ENCODE measurements around the gene BOD1.
"Not testable (repeated sequence)": the region's sequence is repeated elsewhere in the genome, so short reads cannot be mapped to it uniquely, and the experiment has no call there.

BOD1 gene

DNA sequence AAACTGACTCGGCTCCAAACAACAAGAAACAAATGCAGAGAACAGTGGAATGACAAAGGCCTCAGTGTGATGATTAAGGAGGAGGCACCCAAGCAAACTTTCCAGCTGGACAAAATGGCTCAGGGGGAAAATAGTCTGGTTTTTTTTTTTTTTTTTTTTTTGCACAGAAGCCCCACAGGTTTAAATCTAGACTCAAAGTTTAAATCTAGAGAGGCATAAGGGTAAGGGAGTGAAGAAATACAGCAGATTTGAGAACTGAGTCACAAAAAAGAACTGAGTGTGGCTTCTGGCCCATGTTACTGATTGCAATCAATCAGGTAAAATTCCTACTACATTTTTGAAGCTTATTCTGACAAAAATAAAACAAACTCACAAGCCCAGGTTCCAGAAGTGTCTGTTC lies 12.3 kb downstream of the BOD1 start:
- Histone ChIP-seq H3K36me3 (ENCODE audit: control insufficient read depth, insufficient read depth, low read length) (peaks cover 24% of the 10 kb centered on the region), H3K9ac (ENCODE audit: low read depth, low read length) (no peak overlapping the region), H3K4me1 (ENCODE audit: control insufficient read depth, insufficient read depth, low read length) (no peaks in the 10 kb centered on the region), H3K27me3 (ENCODE audit: control insufficient read depth, insufficient read depth, low read length) (no peaks in the 10 kb centered on the region), H3K4me3 (ENCODE audit: low read depth, low read length) (no peak overlapping the region), H3K9me3 (ENCODE audit: control insufficient read depth, insufficient read depth, low read length) (no peaks in the 10 kb centered on the region)

DNA sequence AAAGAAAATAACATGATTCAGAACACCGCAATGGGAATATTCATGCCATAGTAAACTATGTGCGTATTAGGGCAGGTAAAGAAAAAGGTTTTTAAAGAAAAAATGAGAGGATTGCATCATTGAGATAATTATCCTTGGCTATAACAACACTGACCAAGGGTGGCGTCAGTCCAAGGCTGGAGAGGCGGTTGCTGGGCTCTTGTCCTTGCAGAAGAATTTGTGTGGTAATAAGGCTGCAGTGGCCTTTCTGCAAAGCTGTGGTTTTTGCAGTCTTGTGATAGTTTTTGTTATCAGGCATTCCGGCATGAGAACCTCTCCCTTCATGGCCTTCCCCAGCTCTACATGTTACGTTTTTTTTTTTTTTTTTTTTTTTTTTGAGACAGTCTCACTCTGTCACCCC lies 14.0 kb downstream of the BOD1 start:
- no peak overlapping the region for H3K9ac ChIP-seq (ENCODE audit: low read depth, low read length)
- peaks cover 18% of the 10 kb centered on the region for H3K36me3 ChIP-seq (ENCODE audit: control insufficient read depth, insufficient read depth, low read length)
- H3K9me3 ChIP-seq (ENCODE audit: control insufficient read depth, insufficient read depth, low read length) = no peaks in the 10 kb centered on the region
- H3K4me3 ChIP-seq (ENCODE audit: low read depth, low read length) = no peak overlapping the region
- no peaks in the 10 kb centered on the region for H3K4me1 ChIP-seq (ENCODE audit: control insufficient read depth, insufficient read depth, low read length)
- H3K27me3 ChIP-seq (ENCODE audit: control insufficient read depth, insufficient read depth, low read length) = no peaks in the 10 kb centered on the region

DNA sequence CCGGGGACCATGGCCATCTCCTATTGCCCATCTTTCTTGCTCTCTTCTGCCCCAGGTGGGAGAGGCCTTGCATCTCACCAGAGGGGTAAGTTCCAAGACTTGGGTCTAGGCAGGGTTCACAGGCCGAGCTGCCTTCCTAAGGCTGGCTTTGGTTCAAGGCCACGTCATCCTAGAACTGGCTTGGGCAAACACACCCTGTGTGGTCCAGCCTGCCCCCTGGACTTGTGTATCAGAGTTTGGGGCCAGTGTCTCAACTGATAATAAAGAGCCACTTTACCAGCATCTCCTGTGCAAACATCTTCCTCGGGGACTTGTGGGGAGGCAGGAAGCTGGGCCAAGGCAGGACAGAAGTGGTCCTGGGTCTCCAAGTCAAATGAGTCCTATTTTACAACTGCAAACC lies 17.8 kb downstream of the BOD1 start:
- no peaks in the 10 kb centered on the region for H3K4me1 ChIP-seq (ENCODE audit: control insufficient read depth, insufficient read depth, low read length)

DNA sequence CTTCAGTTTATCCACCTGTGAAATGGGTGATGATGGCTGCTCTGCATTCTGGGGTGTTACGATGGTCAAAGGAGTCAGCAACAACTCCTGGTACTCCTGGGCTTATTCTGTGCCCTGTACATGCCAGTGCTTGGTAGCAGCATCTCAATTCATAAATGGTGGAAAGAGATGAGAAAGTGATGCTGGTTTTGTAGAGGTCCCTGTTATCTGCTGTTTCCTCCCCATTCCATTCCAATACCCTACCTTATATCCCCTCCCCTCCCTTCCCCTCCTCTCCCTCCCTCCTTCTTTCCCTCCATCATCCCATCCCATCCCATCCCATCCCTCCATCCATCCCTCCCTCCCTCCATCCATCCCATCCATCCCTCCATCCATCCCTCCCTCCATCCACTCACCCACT lies 19.1 kb downstream of the BOD1 start:
- H3K9me3 ChIP-seq (ENCODE audit: control insufficient read depth, insufficient read depth, low read length) = no peaks in the 10 kb centered on the region
- no peak overlapping the region for H3K4me3 ChIP-seq (ENCODE audit: low read depth, low read length)
- H3K36me3 ChIP-seq (ENCODE audit: control insufficient read depth, insufficient read depth, low read length) = no peaks in the 10 kb centered on the region
- no peak overlapping the region for H3K9ac ChIP-seq (ENCODE audit: low read depth, low read length)
- no peaks in the 10 kb centered on the region for H3K4me1 ChIP-seq (ENCODE audit: control insufficient read depth, insufficient read depth, low read length)
- H3K27me3 ChIP-seq (ENCODE audit: control insufficient read depth, insufficient read depth, low read length) = no peaks in the 10 kb centered on the region

More for the DNA sequence above, 17.8 kb downstream of the BOD1 start:
- no peak overlapping the region for H3K4me3 ChIP-seq (ENCODE audit: low read depth, low read length)
- no peak overlapping the region for H3K9ac ChIP-seq (ENCODE audit: low read depth, low read length)
- no peaks in the 10 kb centered on the region for H3K9me3 ChIP-seq (ENCODE audit: control insufficient read depth, insufficient read depth, low read length)
- H3K27me3 ChIP-seq (ENCODE audit: control insufficient read depth, insufficient read depth, low read length) = no peaks in the 10 kb centered on the region
- H3K36me3 ChIP-seq (ENCODE audit: control insufficient read depth, insufficient read depth, low read length) = no peaks in the 10 kb centered on the region

DNA sequence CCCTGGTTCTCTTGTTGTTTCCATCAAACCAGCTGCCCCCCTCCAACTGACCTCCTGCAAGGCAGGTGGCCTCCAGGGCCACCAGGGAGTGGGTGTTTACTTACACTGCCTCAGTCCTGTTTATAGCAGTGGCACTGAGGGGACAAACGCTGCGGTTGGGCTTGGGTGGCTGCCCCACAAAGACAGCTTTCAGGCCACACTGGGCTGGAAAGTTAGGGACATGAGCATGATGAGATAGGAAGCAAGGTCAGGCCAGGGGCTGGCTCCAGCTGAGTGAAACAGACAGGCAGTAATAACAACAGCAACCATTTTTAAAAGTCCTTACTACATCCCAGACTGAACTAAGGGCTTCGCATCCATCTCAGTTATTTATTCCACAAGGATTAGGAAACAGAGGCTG lies 20.6 kb downstream of the BOD1 start:
- H3K27me3 ChIP-seq (ENCODE audit: control insufficient read depth, insufficient read depth, low read length) = no peaks in the 10 kb centered on the region
- H3K9ac ChIP-seq (ENCODE audit: low read depth, low read length) = no peak overlapping the region
- no peaks in the 10 kb centered on the region for H3K4me1 ChIP-seq (ENCODE audit: control insufficient read depth, insufficient read depth, low read length)
- no peaks in the 10 kb centered on the region for H3K9me3 ChIP-seq (ENCODE audit: control insufficient read depth, insufficient read depth, low read length)
- H3K36me3 ChIP-seq (ENCODE audit: control insufficient read depth, insufficient read depth, low read length) = no peaks in the 10 kb centered on the region
- no peak overlapping the region for H3K4me3 ChIP-seq (ENCODE audit: low read depth, low read length)

DNA sequence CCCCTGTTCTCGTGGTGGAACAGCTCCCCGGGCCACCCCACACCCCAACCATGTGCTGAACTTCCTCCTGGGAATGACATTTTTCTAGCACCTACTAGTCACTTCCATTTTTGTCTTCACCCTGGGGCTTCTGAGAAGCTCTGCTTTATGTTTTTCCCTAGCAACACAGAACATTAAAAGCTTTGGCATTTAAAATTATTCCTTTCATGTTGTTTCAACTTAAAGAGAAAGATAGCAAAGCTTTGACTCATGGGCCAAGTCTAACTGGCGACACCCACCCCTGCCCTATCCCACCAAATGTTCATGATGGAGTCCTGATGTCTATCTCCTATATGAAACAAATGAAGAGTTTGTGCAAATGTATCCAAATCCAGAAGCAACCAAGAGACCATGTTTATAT lies 22.4 kb downstream of the BOD1 start:
- Histone ChIP-seq H3K27me3 (ENCODE audit: control insufficient read depth, insufficient read depth, low read length) (no peaks in the 10 kb centered on the region), H3K36me3 (ENCODE audit: control insufficient read depth, insufficient read depth, low read length) (no peaks in the 10 kb centered on the region), H3K4me3 (ENCODE audit: low read depth, low read length) (no peak overlapping the region), H3K9me3 (ENCODE audit: control insufficient read depth, insufficient read depth, low read length) (no peaks in the 10 kb centered on the region), H3K9ac (ENCODE audit: low read depth, low read length) (no peak overlapping the region), H3K4me1 (ENCODE audit: control insufficient read depth, insufficient read depth, low read length) (no peaks in the 10 kb centered on the region)

DNA sequence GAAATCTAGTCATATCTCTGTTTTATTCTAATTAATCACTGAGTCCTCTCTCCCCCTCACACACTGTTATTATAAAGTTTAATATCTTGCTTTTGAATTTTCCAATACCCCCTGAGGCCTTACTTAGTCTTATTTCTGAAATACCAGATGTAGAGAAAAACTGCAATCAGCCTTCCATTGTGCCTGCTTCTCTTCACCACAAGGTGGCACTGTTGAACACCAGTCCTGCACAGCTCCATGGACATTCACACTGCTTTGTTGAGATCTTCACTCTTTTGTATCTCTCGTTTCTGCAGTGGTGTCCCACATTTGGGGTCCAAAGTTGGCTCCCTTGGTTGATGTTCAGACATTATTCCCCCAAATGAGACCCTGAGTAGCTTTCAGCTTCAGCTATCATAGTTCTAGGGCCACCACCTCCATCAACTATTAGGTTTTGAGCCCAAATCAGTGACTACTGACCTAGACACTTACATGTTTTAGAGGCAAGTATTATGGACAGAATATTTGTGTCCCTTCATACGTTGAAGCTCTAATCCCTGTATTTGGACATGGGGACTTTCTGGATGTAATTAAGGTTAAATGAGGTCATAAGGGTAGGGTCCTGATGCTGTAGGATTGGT lies 24.3 kb downstream of the BOD1 start:
- Histone ChIP-seq H3K9ac (ENCODE audit: low read depth, low read length) (no peak overlapping the region), H3K4me1 (ENCODE audit: control insufficient read depth, insufficient read depth, low read length) (no peaks in the 10 kb centered on the region), H3K27me3 (ENCODE audit: control insufficient read depth, insufficient read depth, low read length) (no peaks in the 10 kb centered on the region), H3K9me3 (ENCODE audit: control insufficient read depth, insufficient read depth, low read length) (no peaks in the 10 kb centered on the region), H3K36me3 (ENCODE audit: control insufficient read depth, insufficient read depth, low read length) (no peaks in the 10 kb centered on the region), H3K4me3 (ENCODE audit: low read depth, low read length) (no peak overlapping the region)

DNA sequence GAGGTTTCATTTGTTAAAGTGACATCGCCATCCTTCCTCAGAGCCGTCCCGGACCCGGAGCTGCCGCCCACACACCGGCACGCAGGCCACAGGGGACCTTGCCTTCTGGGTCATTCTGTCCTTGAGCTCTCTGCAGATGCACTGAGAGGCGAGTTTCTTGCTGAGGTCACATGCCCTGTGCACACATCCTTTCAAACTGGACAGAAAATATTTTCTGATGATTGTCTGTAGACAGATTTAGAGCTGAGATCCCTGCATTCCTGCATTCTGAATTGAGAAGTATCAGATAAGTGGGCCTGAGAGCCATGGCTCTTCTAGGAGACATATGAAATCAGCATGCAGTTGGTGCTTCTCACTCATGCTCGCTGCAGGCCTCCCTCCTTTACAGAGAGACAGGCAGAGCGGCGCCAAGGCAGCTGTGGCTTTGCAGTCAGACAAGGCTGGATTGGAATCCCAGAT lies 25.4 kb downstream of the BOD1 start:
- no peak overlapping the region for H3K4me3 ChIP-seq (ENCODE audit: low read depth, low read length)
- no peak overlapping the region for H3K9ac ChIP-seq (ENCODE audit: low read depth, low read length)
- no peaks in the 10 kb centered on the region for H3K9me3 ChIP-seq (ENCODE audit: control insufficient read depth, insufficient read depth, low read length)

DNA sequence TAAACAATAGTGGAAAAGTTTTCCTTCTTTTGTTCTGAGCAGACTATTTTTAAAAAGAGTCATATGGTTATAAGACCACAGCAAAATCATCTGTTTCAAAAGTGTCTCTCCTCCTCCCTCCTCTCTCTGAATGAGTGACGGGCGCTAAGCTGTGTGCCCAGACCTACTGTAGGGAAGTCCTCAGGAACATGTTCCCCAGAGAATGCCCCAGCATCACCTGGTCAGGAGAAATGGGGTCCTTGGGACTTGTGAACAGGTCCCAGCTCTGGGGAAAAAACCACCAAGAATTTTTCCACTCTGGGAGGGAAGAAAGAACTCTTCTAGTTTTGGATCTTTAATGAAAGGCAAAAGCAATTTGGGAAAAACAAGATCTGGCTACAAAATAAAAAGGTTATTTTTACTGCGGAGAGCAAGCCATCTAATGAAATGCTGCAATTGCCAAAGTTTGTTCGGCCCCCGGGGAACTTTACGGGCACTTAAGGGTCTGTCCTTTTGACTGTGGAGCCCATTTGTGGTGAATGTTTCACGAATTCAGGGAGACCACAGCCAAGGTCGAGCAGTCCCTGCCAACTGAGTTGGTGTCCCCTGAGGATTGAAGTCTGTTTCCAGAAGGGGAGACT lies 25.9 kb downstream of the BOD1 start:
- H3K4me1 ChIP-seq (ENCODE audit: control insufficient read depth, insufficient read depth, low read length) = no peaks in the 10 kb centered on the region
- no peak overlapping the region for H3K9ac ChIP-seq (ENCODE audit: low read depth, low read length)
- no peaks in the 10 kb centered on the region for H3K27me3 ChIP-seq (ENCODE audit: control insufficient read depth, insufficient read depth, low read length)
- H3K36me3 ChIP-seq (ENCODE audit: control insufficient read depth, insufficient read depth, low read length) = no peaks in the 10 kb centered on the region
- no peaks in the 10 kb centered on the region for H3K9me3 ChIP-seq (ENCODE audit: control insufficient read depth, insufficient read depth, low read length)
- H3K4me3 ChIP-seq (ENCODE audit: low read depth, low read length) = no peak overlapping the region

More for the DNA sequence above, 25.4 kb downstream of the BOD1 start:
- no peaks in the 10 kb centered on the region for H3K36me3 ChIP-seq (ENCODE audit: control insufficient read depth, insufficient read depth, low read length)
- no peaks in the 10 kb centered on the region for H3K4me1 ChIP-seq (ENCODE audit: control insufficient read depth, insufficient read depth, low read length)
- H3K27me3 ChIP-seq (ENCODE audit: control insufficient read depth, insufficient read depth, low read length) = no peaks in the 10 kb centered on the region

DNA sequence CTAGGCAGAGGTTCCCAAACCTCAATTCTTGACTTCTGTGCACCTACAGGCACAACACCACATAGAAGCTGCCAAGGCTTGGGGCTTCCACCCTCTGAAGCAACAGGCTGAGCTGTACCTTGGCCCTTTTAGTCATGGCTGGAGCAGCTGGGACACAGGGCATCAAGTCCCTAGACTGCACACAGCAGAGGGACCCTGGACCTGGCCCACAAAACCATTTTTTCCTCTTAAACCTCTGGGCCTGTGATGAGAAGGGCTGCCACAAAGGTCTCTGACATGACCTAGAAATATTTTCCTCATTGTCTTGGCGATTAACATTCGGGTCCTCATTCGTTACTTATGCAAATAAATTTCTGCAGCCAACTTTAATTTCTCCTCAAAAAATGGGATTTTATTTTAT lies 30.3 kb downstream of the BOD1 start:
- H3K4me1 ChIP-seq (ENCODE audit: control insufficient read depth, insufficient read depth, low read length); H3K27me3 ChIP-seq (ENCODE audit: control insufficient read depth, insufficient read depth, low read length); H3K4me3 ChIP-seq (ENCODE audit: low read depth, low read length); H3K36me3 ChIP-seq (ENCODE audit: control insufficient read depth, insufficient read depth, low read length); H3K9me3 ChIP-seq (ENCODE audit: control insufficient read depth, insufficient read depth, low read length); H3K9ac ChIP-seq (ENCODE audit: low read depth, low read length): not testable (repeated sequence)

DNA sequence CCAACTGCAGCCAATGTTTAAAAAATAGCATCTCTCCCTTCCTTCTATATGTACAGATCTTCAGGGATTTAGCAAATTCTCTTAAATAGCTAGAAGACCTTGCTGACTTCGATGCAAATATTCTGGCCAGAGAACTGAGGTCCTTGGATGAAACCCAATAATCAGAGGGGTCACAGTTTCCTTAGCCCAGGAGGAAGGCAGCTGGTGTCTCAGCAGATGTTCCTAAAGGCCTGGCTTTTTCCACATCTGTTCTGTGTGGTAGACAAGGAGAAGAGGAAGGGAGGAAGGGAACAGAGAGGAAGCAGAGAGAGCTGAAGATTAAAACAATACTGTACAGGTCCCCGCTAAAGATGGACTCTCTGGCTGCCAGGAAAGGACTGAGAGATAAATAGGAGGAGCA lies 33.1 kb downstream of the BOD1 start:
- Histone ChIP-seq H3K4me1 (ENCODE audit: control insufficient read depth, insufficient read depth, low read length) (no peaks in the 10 kb centered on the region), H3K9me3 (ENCODE audit: control insufficient read depth, insufficient read depth, low read length) (peaks cover 3% of the 10 kb centered on the region), H3K9ac (ENCODE audit: low read depth, low read length) (no peak overlapping the region), H3K4me3 (ENCODE audit: low read depth, low read length) (no peak overlapping the region), H3K27me3 (ENCODE audit: control insufficient read depth, insufficient read depth, low read length) (peaks cover 4% of the 10 kb centered on the region), H3K36me3 (ENCODE audit: control insufficient read depth, insufficient read depth, low read length) (no peaks in the 10 kb centered on the region)

DNA sequence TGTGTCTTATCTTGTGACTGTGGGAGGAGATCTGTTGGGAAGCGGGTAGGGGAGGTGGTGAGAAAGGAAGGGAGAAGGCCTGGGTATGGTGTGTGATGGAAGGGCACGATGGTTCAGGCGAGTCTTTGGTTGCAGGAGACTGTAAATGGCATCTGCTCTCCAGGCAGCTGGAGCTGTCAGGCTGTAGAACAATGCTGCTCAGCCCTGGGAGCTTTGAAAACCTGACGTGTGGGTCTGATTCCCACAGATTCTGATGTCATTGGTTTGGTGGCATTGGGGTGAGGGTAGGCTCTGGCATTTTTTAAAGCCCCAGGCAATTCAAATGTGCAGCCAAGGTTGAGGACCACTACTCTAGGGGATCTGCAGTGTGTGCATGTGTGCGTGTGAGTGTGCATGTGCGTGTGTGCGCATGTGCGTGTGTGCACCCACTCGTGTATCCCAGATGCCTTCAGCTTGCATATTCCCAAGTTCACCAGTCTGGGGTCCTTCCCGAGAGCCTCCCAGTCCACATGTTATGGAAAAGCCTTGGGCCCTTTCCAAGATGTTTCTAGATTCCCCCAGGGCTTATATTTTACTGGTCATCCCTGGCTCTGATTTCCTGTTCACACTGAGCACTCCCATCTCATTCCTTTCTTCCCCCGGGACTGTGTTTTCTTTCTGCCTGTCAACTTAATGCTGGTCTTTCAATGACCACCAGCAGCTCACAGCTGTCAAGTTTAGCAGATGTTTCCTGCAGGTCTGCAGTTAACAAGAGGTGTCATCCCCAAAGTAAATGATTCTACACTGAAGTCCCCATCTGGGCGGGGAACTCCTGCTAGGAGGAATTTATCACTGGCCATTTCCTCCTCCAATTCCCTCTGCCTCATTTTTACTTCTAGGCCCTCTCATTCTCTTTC lies 34.0 kb downstream of the BOD1 start:
- H3K9ac ChIP-seq (ENCODE audit: low read depth, low read length) = no peak overlapping the region
- H3K4me3 ChIP-seq (ENCODE audit: low read depth, low read length) = no peak overlapping the region
- peaks cover 3% of the 10 kb centered on the region for H3K9me3 ChIP-seq (ENCODE audit: control insufficient read depth, insufficient read depth, low read length)
- H3K27me3 ChIP-seq (ENCODE audit: control insufficient read depth, insufficient read depth, low read length) = peaks cover 4% of the 10 kb centered on the region
- no peaks in the 10 kb centered on the region for H3K36me3 ChIP-seq (ENCODE audit: control insufficient read depth, insufficient read depth, low read length)
- no peaks in the 10 kb centered on the region for H3K4me1 ChIP-seq (ENCODE audit: control insufficient read depth, insufficient read depth, low read length)

Data from iPS-15b (cell line).